Activated T-cell treated with anti-CD3 and anti-CD28 coated beads, Interleukin-2, amount 50 U/mL, for 4 hours (primary cell): ENCODE data around the gene MPC1. TPM values are rescaled to one million over a fixed set of nuclear protein-coding genes. Genes with fewer than 3 reads are reported as not detected.
"Not testable (repeated sequence)": the region's sequence is repeated elsewhere in the genome, so short reads cannot be mapped to it uniquely, and the experiment has no call there.

Source experiments
- ATAC-seq, 2 donors: fragments of 200-7000 bp; cut with Tn5 transposase; one replicate each; pipeline ENCODE4 v1.10.0; 2021
- DNase-seq: peaks from one replicate; pipeline ENCODE4 v3.0.0-alpha.2; 2020
- H3K27me3 Mint-ChIP-seq: one replicate; pipeline ENCODE4 v1.8.0; 2021; ENCODE audit warnings: low read depth, mixed read lengths
- H3K36me3 Mint-ChIP-seq: one replicate; pipeline ENCODE4 v1.8.0; 2022; ENCODE audit warnings: mixed read lengths; ENCODE audit not compliant: insufficient read depth
- H3K4me1 Mint-ChIP-seq: one replicate; pipeline ENCODE4 v1.8.0; 2021; ENCODE audit warnings: low read depth, mixed read lengths
- H3K4me3 Mint-ChIP-seq: one replicate; pipeline ENCODE4 v1.8.0; 2021; ENCODE audit warnings: mild to moderate bottlenecking, moderate library complexity, mixed read lengths
- H3K9me3 Mint-ChIP-seq: one replicate; pipeline ENCODE4 v1.8.0; 2021; ENCODE audit warnings: mixed read lengths
- total RNA-seq, 3 donors: library from RNA; stranded (reverse); gene quantifications; one replicate each; pipeline ENCODE4 v1.2.1, GENCODE V29; 2021

Gene MPC1
- total RNA-seq, 3 donors from 2014 or later = 17.9 to 24.6 (median 24.0) TPM

- H3K9me3 Mint-ChIP-seq = no peaks in the 10 kb centered on the region
- H3K4me3 Mint-ChIP-seq = no peak overlapping the region
- ATAC-seq = no peak
- DNase-seq = no peak
- H3K4me1 Mint-ChIP-seq = no peaks in the 10 kb centered on the region
- H3K36me3 Mint-ChIP-seq = no peaks in the 10 kb centered on the region
- peaks cover 17% of the 10 kb centered on the region for H3K27me3 Mint-ChIP-seq
These were observed 12.6 kb upstream of the MPC1 start for GRCh38 chr6:166395351-166395750.

GRCh38 chr6:166394036-166394892 lies 11.5 kb upstream of the MPC1 start:
- Mint-ChIP-seq H3K9me3 (no peaks in the 10 kb centered on the region), H3K4me1 (no peaks in the 10 kb centered on the region), H3K27me3 (peaks cover 17% of the 10 kb centered on the region), H3K4me3 (no peak overlapping the region), H3K36me3 (no peaks in the 10 kb centered on the region)
- ATAC-seq (no peak), DNase-seq (no peak)

DNA sequence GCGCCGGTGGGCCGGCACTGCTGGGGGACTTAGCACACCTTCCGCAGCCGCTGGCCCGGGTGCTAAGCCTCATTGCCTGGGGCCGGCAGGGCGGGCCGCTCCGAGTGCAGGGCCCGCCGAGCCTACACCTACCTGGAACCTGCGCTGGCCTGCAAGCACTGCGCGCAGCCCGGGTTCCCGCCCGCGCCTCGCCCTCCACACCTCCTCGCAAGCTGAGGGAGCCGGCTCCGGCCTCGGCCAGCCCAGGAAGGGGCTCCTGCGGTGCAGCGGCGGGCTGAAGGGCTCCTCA lies 10.7 kb upstream of the MPC1 start:
- ATAC-seq = no peak
- Mint-ChIP-seq H3K9me3 (no peaks in the 10 kb centered on the region), H3K4me3 (no peak overlapping the region), H3K27me3 (peaks cover 15% of the 10 kb centered on the region), H3K4me1 (no peaks in the 10 kb centered on the region), H3K36me3 (no peaks in the 10 kb centered on the region)
- no peak for DNase-seq

- not testable (repeated sequence) for H3K9me3 Mint-ChIP-seq, H3K4me3 Mint-ChIP-seq, H3K4me1 Mint-ChIP-seq, DNase-seq, H3K36me3 Mint-ChIP-seq, ATAC-seq
- peaks cover 15% of the 10 kb centered on the region for H3K27me3 Mint-ChIP-seq
These were observed 10.2 kb upstream of the MPC1 start for GRCh38 chr6:166392755-166393534.

DNA sequence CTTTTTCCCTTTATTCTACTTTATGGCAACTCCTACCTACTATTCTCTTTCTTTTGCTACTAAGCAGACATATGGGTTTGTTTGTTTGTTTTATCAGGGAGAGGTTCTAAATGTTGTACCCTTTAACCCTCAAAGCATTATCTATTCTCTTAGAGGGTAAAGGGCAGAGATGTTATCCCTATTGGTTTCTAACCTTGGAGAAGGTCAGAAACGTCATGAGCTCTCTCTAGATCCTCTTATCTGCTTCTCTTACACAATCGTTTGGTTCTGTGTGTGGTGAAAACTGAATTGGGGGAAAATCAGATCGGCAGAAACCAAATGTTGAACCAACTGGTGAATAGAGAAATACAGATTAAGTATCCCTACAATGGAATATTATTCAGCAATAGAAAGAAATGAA lies 6.4 kb upstream of the MPC1 start:
- ATAC-seq (no peak), DNase-seq (no peak)
- peaks cover 2% of the 10 kb centered on the region for H3K4me1 Mint-ChIP-seq
- H3K9me3 Mint-ChIP-seq = no peaks in the 10 kb centered on the region
- H3K36me3 Mint-ChIP-seq = no peaks in the 10 kb centered on the region
- peaks cover 4% of the 10 kb centered on the region for H3K27me3 Mint-ChIP-seq
- H3K4me3 Mint-ChIP-seq = no peak overlapping the region

GRCh38 chr6:166388290-166389004 lies 5.7 kb upstream of the MPC1 start:
- DNase-seq = no peak

GRCh38 chr6:166387642-166388289 lies 5.0 kb upstream of the MPC1 start:
- Mint-ChIP-seq H3K36me3 (no peaks in the 10 kb centered on the region), H3K4me3 (no peak overlapping the region), H3K27me3 (no peaks in the 10 kb centered on the region), H3K9me3 (no peaks in the 10 kb centered on the region), H3K4me1 (peaks cover 6% of the 10 kb centered on the region)
- no peak for DNase-seq
- ATAC-seq = no peak

More at GRCh38 chr6:166388290-166389004, 5.7 kb upstream of the MPC1 start:
- Mint-ChIP-seq H3K4me1 (peaks cover 6% of the 10 kb centered on the region), H3K9me3 (no peaks in the 10 kb centered on the region), H3K4me3 (no peak overlapping the region), H3K27me3 (peaks cover 4% of the 10 kb centered on the region), H3K36me3 (no peaks in the 10 kb centered on the region)
- no peak for ATAC-seq

- not testable (repeated sequence) for H3K4me3 Mint-ChIP-seq, H3K36me3 Mint-ChIP-seq, H3K27me3 Mint-ChIP-seq, DNase-seq, H3K4me1 Mint-ChIP-seq, ATAC-seq, H3K9me3 Mint-ChIP-seq
These were observed 4.4 kb upstream of the MPC1 start for GRCh38 chr6:166387098-166387497.

GRCh38 chr6:166386111-166386510 lies 3.4 kb upstream of the MPC1 start:
- no peak for DNase-seq
- H3K4me1 Mint-ChIP-seq = peaks cover 11% of the 10 kb centered on the region

DNA sequence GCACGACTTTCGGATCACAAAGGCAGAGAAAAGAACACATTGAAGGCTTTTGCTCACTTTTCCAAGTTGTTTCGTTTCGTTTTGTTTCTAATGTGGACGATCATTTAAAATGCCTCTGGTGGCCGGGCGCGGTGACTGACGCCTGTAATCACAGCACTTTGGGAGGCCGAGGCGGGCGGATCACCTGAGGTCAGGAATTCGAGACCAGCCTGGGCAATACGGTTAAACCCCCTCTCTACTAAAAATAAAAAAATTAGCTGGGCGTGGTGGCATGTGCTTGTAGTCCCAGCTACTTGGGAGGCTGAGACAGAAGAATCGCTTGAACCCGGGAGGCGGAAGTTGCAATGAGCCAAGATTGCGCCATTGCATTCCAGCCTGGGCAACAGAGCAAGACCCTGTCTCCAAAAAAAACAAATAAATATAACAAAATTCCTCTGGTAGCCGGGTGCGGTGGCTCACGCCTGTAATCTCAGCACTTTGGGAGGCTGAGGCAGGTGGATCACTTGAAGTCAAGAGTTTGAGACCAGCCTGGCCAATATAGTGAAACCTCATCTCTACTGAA lies 1.1 kb upstream of the MPC1 start:
- H3K27me3 Mint-ChIP-seq, DNase-seq, ATAC-seq, H3K9me3 Mint-ChIP-seq, H3K36me3 Mint-ChIP-seq: not testable (repeated sequence)
- Mint-ChIP-seq H3K4me3 (peak overlapping the region; percentile 84), H3K4me1 (peaks cover 11% of the 10 kb centered on the region)

More at GRCh38 chr6:166386111-166386510, 3.4 kb upstream of the MPC1 start:
- Mint-ChIP-seq H3K9me3 (no peaks in the 10 kb centered on the region), H3K36me3 (no peaks in the 10 kb centered on the region), H3K27me3 (no peaks in the 10 kb centered on the region), H3K4me3 (no peak overlapping the region)
- ATAC-seq = no peak

DNA sequence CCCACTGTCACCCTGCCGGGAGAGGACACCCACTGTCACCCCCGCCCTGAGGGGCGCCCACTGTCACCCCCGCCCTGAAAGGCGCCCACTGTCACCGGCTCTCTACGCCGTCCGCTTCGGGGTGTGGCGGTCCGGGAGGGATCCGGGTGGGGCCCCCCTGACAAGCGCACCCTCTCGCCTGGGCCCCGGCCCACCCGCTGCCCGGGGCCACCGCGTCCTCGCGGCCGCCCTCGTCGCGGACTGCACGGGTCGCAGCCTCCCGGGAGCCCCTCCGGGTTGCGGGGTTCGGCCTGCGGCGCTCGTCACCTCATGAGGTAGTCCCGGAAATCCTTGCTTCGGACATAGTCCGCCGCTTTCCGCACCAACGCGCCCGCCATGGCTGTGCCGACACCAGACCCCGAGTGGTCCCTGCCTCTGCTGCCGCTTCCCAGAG lies 224 bp downstream of the MPC1 start:
- H3K9me3 Mint-ChIP-seq = no peaks in the 10 kb centered on the region
- no peaks in the 10 kb centered on the region for H3K36me3 Mint-ChIP-seq
- H3K4me1 Mint-ChIP-seq = peaks cover 11% of the 10 kb centered on the region
- peak overlapping the region; percentile 93 for H3K4me3 Mint-ChIP-seq
- peak; percentile 2 to 16 for ATAC-seq
- H3K27me3 Mint-ChIP-seq = no peaks in the 10 kb centered on the region
- no peak for DNase-seq

DNA sequence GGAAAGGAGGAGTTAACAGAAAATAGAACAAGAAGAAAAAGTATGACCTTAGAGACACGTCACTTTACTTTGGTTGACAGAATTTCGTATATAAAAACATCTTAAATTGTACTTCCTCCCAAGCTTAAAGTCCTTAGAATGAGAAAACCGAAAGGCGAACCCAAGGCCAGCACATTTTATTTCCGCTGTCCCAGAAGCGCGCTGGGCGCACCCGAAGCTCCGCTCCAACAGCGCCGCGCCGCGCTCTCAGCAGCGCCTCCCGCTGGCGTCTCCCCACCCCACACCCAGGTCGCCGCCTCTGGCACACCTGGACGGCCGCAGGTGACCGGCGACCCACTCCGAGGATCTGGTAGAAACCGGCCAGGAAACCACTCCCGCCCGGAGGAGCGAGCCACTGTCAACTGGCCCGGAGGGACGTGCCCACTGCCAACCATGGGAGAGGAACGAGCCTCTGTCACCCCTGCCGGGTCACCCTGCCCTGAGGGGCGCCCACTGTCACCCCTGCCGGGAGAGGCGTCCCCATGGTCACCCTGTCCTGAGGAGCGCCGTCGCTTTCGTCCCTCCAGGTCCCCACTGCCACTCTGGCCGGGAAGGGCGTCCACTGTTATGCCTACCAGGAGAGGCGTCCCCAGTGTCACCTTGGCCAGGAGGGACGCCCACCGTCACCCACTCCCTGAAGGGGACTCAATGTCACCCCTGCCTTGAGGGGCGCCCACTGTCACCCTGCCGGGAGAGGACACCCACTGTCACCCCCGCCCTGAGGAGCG lies 824 bp downstream of the MPC1 start:
- Mint-ChIP-seq H3K4me3 (peak overlapping the region; percentile 93), H3K27me3 (no peaks in the 10 kb centered on the region), H3K36me3 (no peaks in the 10 kb centered on the region), H3K4me1 (peaks cover 11% of the 10 kb centered on the region), H3K9me3 (no peaks in the 10 kb centered on the region)
- DNase-seq (peak; percentile 51), ATAC-seq (peak; percentile 21 to 30)

GRCh38 chr6:166381381-166381732 lies 1.4 kb downstream of the MPC1 start:
- ATAC-seq (no peak), DNase-seq (no peak)
- Mint-ChIP-seq H3K36me3 (no peaks in the 10 kb centered on the region), H3K4me3 (peak overlapping the region; percentile 93), H3K9me3 (no peaks in the 10 kb centered on the region), H3K4me1 (peaks cover 11% of the 10 kb centered on the region), H3K27me3 (no peaks in the 10 kb centered on the region)
